NCI-H1417 (cell line): Measurements from ENCODE around the gene EEPD1.
"Not testable (repeated sequence)": the region's sequence is repeated elsewhere in the genome, so short reads cannot be mapped to it uniquely, and the experiment has no call there.

Source experiments
- DNase-seq, 3 experiments: peaks; one replicate each; lab custom pipeline; 2025; lab: John Stamatoyannopoulos, UW

EEPD1 gene

GRCh38 chr7:36152756-36153570 lies at the start of gene EEPD1:
TSS of gene EEPD1 (plus strand) at chr7:36153254. CDS start at chr7:36154325, 1,071 bp downstream.
- DNase-seq, result peak; percentile 98 to 100 (median 99)

- no peak for DNase-seq
Observed at GRCh38 chr7:36103837-36104561, 49.1 kb upstream of the EEPD1 start.

- not testable (repeated sequence) for DNase-seq
Observed at GRCh38 chr7:36106972-36107908, 45.8 kb upstream of the EEPD1 start.

GRCh38 chr7:36107926-36108631 lies 45.0 kb upstream of the EEPD1 start:
- DNase-seq, result no peak

- peak in 2 of 3 experiments; percentile 56 to 71 for DNase-seq
Observed at GRCh38 chr7:36109013-36109627, 43.9 kb upstream of the EEPD1 start.

GRCh38 chr7:36110584-36110983 lies 42.5 kb upstream of the EEPD1 start:
- DNase-seq, result no peak

- no peak for DNase-seq
Observed at GRCh38 chr7:36112969-36113368, 40.1 kb upstream of the EEPD1 start.

- DNase-seq, result no peak
Observed at GRCh38 chr7:36114355-36114754, 38.7 kb upstream of the EEPD1 start.

GRCh38 chr7:36115448-36116321 lies 37.4 kb upstream of the EEPD1 start:
- DNase-seq, result no peak

GRCh38 chr7:36116347-36117202 lies 36.5 kb upstream of the EEPD1 start:
- no peak for DNase-seq

- DNase-seq, result no peak
Observed at GRCh38 chr7:36117203-36117840, 35.7 kb upstream of the EEPD1 start.

GRCh38 chr7:36118344-36118743 lies 34.7 kb upstream of the EEPD1 start:
- DNase-seq, result no peak

GRCh38 chr7:36119005-36119706 lies 33.9 kb upstream of the EEPD1 start:
- DNase-seq, result no peak

GRCh38 chr7:36119983-36120646 lies 32.9 kb upstream of the EEPD1 start:
- DNase-seq, result peak in 2 of 3 experiments; percentile 19 to 23

- DNase-seq, result not testable (repeated sequence)
Observed at GRCh38 chr7:36125630-36126029, 27.4 kb upstream of the EEPD1 start.

- DNase-seq, result no peak
Observed at GRCh38 chr7:36127075-36127740, 25.8 kb upstream of the EEPD1 start.
